BLaER1 treated with 17β-estradiol and CSF1 and Interleukin-3, amounts not matched to agents 10 nM and 100 nM (cell line): ENCODE data around the gene C1QTNF2.
A peak's percentile ranks its signal among the peaks of the same experiment; 100 is the strongest.

Experiments
- H3K27ac ChIP-seq, 11 experiments: shearing (Covaris generic); formaldehyde crosslinking; 2 replicates each; pipeline ENCODE4 v1.8.1; 2022
- H3K27me3 ChIP-seq, 11 experiments: shearing (Covaris generic); formaldehyde crosslinking; 2 replicates each; pipeline ENCODE4 v1.8.1; 2022
- H3K36me3 ChIP-seq, 11 experiments: shearing (Covaris generic); formaldehyde crosslinking; 2 replicates each; pipeline ENCODE4 v1.8.1; 2022
- H3K4me1 ChIP-seq, 10 experiments: shearing (Covaris generic); formaldehyde crosslinking; 2 replicates each; pipeline ENCODE4 v1.8.1; 2022
- H3K4me2 ChIP-seq, 11 experiments: shearing (Covaris generic); formaldehyde crosslinking; 2 replicates each; pipeline ENCODE4 v1.8.1; 2022
- H3K4me3 ChIP-seq, 10 experiments: shearing (Covaris generic); formaldehyde crosslinking; 2 replicates each; pipeline ENCODE4 v1.8.1; 2022
- H3K9ac ChIP-seq, 11 experiments: shearing (Covaris generic); formaldehyde crosslinking; 2 replicates each; pipeline ENCODE4 v1.8.1; 2022
- H3K9me3 ChIP-seq, 11 experiments: shearing (Covaris generic); formaldehyde crosslinking; replicated peaks in 1 of 11; 2 replicates each; pipeline ENCODE4 v1.8.1; 2022
- H4K20me1 ChIP-seq, 11 experiments: shearing (Covaris generic); formaldehyde crosslinking; 2 replicates each; pipeline ENCODE4 v1.8.1; 2022
- Cebpa-rat ChIP-seq, 11 experiments: shearing (Covaris generic); IDR thresholded peaks; 2 replicates each; pipeline ENCODE4 v1.8.1; 2022

Gene C1QTNF2

DNA sequence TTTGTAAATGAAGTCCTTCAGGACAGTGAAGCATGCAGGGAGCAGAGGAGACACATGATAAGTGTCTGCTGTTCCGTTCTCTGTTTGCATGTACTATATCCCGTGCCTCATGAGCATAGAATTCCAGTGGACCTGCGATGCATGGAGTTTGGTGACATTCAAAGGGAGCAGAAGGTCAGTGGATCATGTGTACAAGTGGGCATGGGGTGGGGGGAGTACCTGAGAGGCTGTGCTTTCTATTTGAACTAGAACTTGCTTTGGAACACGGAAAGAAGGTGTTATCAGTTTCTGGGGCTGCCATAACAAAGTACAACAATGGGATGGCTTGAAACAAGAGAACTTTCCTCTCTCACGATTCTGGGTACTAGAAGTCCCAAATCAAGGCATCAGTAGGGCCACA lies 53.0 kb downstream of the C1QTNF2 start:
- Histone ChIP-seq H3K9ac (no peak overlapping the region), H3K9me3 (no peaks in the 10 kb centered on the region), H3K4me3 (no peak overlapping the region), H3K27ac (peak overlapping the region in 2 of 11 experiments; percentile 14 to 59; a peak in 3 of 22 replicates), H3K27me3 (peaks cover 14 to 28% (median 21%) of the 10 kb centered on the region in 11 experiments), H4K20me1 (no peaks in the 10 kb centered on the region), H3K4me1 (peaks cover 0 to 68% (median 20%) of the 10 kb centered on the region in 10 experiments; a peak in 17 of 20 replicates), H3K4me2 (peak overlapping the region in 4 of 11 experiments; percentile 55 to 79 (median 70); a peak in 7 of 22 replicates), H3K36me3 (no peaks in the 10 kb centered on the region)
- TF ChIP-seq Cebpa-rat (IDR thresholded peaks at IDR 0.05), result no peak

DNA sequence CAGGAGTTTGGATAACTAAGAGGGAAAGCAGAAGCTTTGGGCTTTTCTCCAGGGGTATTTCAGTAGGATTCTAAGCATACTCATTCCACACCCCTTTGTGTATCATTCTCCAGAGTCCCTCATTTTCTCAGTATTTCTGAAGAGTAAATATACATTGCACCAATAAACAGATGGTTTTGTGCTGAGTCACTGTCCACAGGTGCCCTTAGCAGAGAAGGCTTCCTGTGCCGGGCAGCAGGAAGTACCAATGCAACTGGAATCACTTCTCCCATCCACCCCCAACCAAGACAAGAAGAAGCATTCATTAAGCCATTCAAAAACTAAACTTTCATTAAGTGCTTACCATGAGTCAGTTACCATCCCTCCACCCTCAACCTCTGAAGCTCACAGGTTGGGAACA lies 54.5 kb downstream of the C1QTNF2 start:
- Histone ChIP-seq H3K4me2 (peak overlapping the region in 10 of 11 experiments; percentile 8 to 79 (median 55); a peak in 15 of 22 replicates), H3K9me3 (no peaks in the 10 kb centered on the region), H3K4me3 (no peak overlapping the region), H3K9ac (no peak overlapping the region), H4K20me1 (peaks cover 0 to 2% (median 0%) of the 10 kb centered on the region in 11 experiments; a peak in 1 of 22 replicates), H3K36me3 (no peaks in the 10 kb centered on the region; a peak in 1 of 22 replicates), H3K4me1 (peaks cover 10 to 69% (median 31%) of the 10 kb centered on the region in 10 experiments; a peak in 19 of 20 replicates), H3K27ac (no peak overlapping the region), H3K27me3 (peaks cover 29 to 43% (median 36%) of the 10 kb centered on the region in 11 experiments)
- no peak for TF ChIP-seq Cebpa-rat (IDR thresholded peaks at IDR 0.05)

- H3K4me1 ChIP-seq, result peaks cover 10 to 71% (median 30%) of the 10 kb centered on the region in 10 experiments; a peak in 19 of 20 replicates
- H3K36me3 ChIP-seq, result peaks cover 0 to 24% (median 0%) of the 10 kb centered on the region in 11 experiments; a peak in 4 of 22 replicates
- H4K20me1 ChIP-seq, result peaks cover 0 to 30% (median 0%) of the 10 kb centered on the region in 11 experiments; a peak in 3 of 22 replicates
- H3K4me3 ChIP-seq, result peak overlapping the region; percentile 59 to 85 (median 73)
- peak overlapping the region in 3 of 11 experiments; percentile 38 to 76 (median 68); a peak in 5 of 22 replicates for H3K27ac ChIP-seq
- peak overlapping the region; percentile 83 to 98 (median 89) for H3K4me2 ChIP-seq
- H3K27me3 ChIP-seq, result peaks cover 32 to 68% (median 56%) of the 10 kb centered on the region in 11 experiments
- TF ChIP-seq Cebpa-rat (IDR thresholded peaks at IDR 0.05), result no peak
- H3K9me3 ChIP-seq, result no peaks in the 10 kb centered on the region
- peak overlapping the region; percentile 62 to 80 (median 78); a peak in 18 of 22 replicates for H3K9ac ChIP-seq
Measured at GRCh38 chr5:160312960-160313727, 57.3 kb downstream of the C1QTNF2 start.

DNA sequence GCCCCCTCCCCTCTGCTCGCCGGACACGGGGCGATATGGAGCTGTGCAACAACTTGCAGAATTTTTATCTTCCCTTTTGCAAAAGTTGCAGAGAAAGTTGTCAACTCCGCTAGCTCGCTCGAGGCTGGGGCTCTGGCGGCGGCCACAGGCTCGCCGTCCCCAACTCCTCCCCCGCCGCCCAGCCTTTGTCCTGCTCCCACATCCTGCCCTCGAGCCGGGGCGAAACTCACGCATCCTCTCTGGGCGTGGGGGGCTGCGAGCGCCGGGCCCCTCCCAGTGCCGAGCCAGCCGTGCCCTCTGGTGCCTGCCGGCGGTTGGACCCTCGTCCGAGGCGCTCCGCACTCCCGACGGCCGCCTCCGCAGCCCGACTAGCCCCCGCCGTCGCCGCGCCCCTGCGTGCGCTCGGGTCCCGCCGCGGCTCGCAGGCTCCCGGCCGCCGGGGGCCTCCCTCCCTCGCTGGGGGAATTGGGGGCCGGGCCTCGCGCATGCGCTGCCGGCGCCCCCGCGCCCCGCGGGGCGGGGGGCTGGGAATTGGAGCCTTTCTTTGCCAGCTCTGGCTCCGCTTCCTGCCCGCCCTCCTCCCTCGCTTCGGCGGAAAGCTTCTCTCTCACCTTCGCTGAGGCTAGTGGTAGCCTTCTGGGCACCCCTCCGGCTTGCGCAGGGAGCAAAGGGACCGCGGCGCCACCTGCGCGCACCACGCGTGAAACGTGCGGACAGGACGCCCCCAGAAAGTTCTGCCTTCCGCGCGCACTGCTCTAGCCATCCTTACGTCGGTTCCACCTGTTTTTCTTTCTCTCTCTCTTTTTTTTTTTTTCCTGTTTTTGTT lies 58.1 kb downstream of the C1QTNF2 start, which contains the start of gene CCNJL:
Gene CCNJL, minus strand, starts transcription at position 431 of the 826 bp plus-strand sequence. CDS start 641 bp downstream, outside the sequence.
- Histone ChIP-seq H3K27me3 (peaks cover 32 to 68% (median 56%) of the 10 kb centered on the region in 11 experiments), H3K36me3 (peaks cover 0 to 32% (median 0%) of the 10 kb centered on the region in 11 experiments; a peak in 5 of 22 replicates), H3K4me3 (peak within 1 kb of the TSS; percentile 59 to 85 (median 73)), H3K4me1 (peaks cover 10 to 63% (median 29%) of the 10 kb centered on the region in 10 experiments; a peak in 19 of 20 replicates), H3K9me3 (no peaks in the 10 kb centered on the region), H3K27ac (peak within 1 kb of the TSS in 8 of 11 experiments; percentile 38 to 76 (median 54); a peak in 16 of 22 replicates), H3K9ac (peak within 1 kb of the TSS; percentile 62 to 80 (median 78)), H4K20me1 (peaks cover 0 to 38% (median 0%) of the 10 kb centered on the region in 11 experiments; a peak in 3 of 22 replicates), H3K4me2 (peak within 1 kb of the TSS; percentile 83 to 98 (median 89))
- TF ChIP-seq Cebpa-rat (IDR thresholded peaks at IDR 0.05), result no peak

- Histone ChIP-seq H4K20me1 (peaks cover 0 to 45% (median 0%) of the 10 kb centered on the region in 11 experiments; a peak in 3 of 22 replicates), H3K4me1 (peaks cover 10 to 61% (median 27%) of the 10 kb centered on the region in 10 experiments; a peak in 19 of 20 replicates), H3K9ac (peak overlapping the region; percentile 62 to 80 (median 78); a peak in 21 of 22 replicates), H3K9me3 (no peaks in the 10 kb centered on the region), H3K4me2 (peak overlapping the region; percentile 83 to 98 (median 89)), H3K27ac (peak overlapping the region in 8 of 11 experiments; percentile 38 to 76 (median 54); a peak in 10 of 22 replicates), H3K4me3 (peak overlapping the region; percentile 59 to 85 (median 73)), H3K27me3 (peaks cover 32 to 68% (median 56%) of the 10 kb centered on the region in 11 experiments), H3K36me3 (peaks cover 0 to 40% (median 0%) of the 10 kb centered on the region in 11 experiments; a peak in 6 of 22 replicates)
- TF ChIP-seq Cebpa-rat (IDR thresholded peaks at IDR 0.05), result no peak
Measured at GRCh38 chr5:160311491-160312133, 58.8 kb downstream of the C1QTNF2 start.

- Histone ChIP-seq H3K9me3 (no peaks in the 10 kb centered on the region), H3K9ac (peak overlapping the region in 1 of 11 experiments; percentile 78; a peak in 2 of 22 replicates), H3K4me2 (peak overlapping the region in 10 of 11 experiments; percentile 34 to 98 (median 88); a peak in 17 of 22 replicates), H4K20me1 (peaks cover 0 to 54% (median 0%) of the 10 kb centered on the region in 11 experiments; a peak in 3 of 22 replicates), H3K36me3 (peaks cover 0 to 46% (median 0%) of the 10 kb centered on the region in 11 experiments; a peak in 6 of 22 replicates), H3K27me3 (peaks cover 32 to 68% (median 56%) of the 10 kb centered on the region in 11 experiments), H3K4me1 (peaks cover 10 to 57% (median 20%) of the 10 kb centered on the region in 10 experiments; a peak in 19 of 20 replicates), H3K4me3 (peak overlapping the region in 5 of 10 experiments; percentile 59 to 85 (median 78); a peak in 8 of 20 replicates), H3K27ac (no peak overlapping the region)
- no peak for TF ChIP-seq Cebpa-rat (IDR thresholded peaks at IDR 0.05)
Measured at GRCh38 chr5:160310552-160311295, 59.7 kb downstream of the C1QTNF2 start.

DNA sequence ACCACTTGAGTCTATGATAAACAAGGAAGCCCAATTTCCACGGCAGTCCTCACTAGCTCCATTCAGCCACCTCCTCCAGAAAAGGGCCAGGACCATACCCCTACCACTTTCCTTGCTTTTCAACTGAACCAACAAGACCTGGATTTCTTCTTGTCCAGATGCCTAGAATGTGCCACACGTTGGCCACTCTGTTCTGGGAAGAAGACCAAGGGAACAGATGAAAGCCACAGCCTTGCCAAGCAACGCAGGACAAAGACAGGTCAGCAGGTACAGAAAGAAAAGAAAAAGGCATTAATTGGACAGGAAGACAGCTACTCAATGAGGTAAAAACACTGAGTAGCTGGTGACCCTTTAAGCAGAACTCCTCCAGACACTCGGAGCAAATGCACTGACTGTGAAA lies 60.3 kb downstream of the C1QTNF2 start:
- H3K9ac ChIP-seq, result no peak overlapping the region
- H3K27me3 ChIP-seq, result peaks cover 32 to 67% (median 56%) of the 10 kb centered on the region in 11 experiments
- peaks cover 0 to 51% (median 0%) of the 10 kb centered on the region in 11 experiments; a peak in 6 of 22 replicates for H3K36me3 ChIP-seq

More for the DNA sequence above, 60.3 kb downstream of the C1QTNF2 start:
- no peak for TF ChIP-seq Cebpa-rat (IDR thresholded peaks at IDR 0.05)
- peaks cover 10 to 51% (median 17%) of the 10 kb centered on the region in 10 experiments; a peak in 19 of 20 replicates for H3K4me1 ChIP-seq
- H3K4me3 ChIP-seq, result peak overlapping the region in 2 of 10 experiments; percentile 6 to 85; a peak in 4 of 20 replicates
- peaks cover 0 to 60% (median 0%) of the 10 kb centered on the region in 11 experiments; a peak in 3 of 22 replicates for H4K20me1 ChIP-seq
- peak overlapping the region in 5 of 11 experiments; percentile 85 to 97 (median 88); a peak in 9 of 22 replicates for H3K4me2 ChIP-seq
- no peaks in the 10 kb centered on the region for H3K9me3 ChIP-seq
- no peak overlapping the region for H3K27ac ChIP-seq
